HG02642 (cell line): Measurements from ENCODE around the gene PRDX5.

Experiments used
- ATAC-seq: cut with Tn5 transposase; IDR thresholded peaks from one replicate; pipeline ENCODE4 v1.9.1; 2021; ENCODE audit warnings: mild to moderate bottlenecking; ENCODE audit not compliant: unreplicated experiment, poor library complexity

PRDX5 gene

GRCh38 chr11:64317961-64318765 is at the start of gene PRDX5:
TSS of gene PRDX5 (plus strand) at chr11:64318121. CDS start at chr11:64318216, 95 bp downstream.
- ATAC-seq: peak; percentile 84

GRCh38 chr11:64268893-64269539 is 48.9 kb upstream of the PRDX5 start:
- ATAC-seq: peak; percentile 10

GRCh38 chr11:64269540-64270220 is 48.2 kb upstream of the PRDX5 start:
- ATAC-seq: peak; percentile 74

- no peak for ATAC-seq
Measured at GRCh38 chr11:64275031-64275800, 42.7 kb upstream of the PRDX5 start.

- ATAC-seq: no peak
Measured at GRCh38 chr11:64275841-64276240, 42.1 kb upstream of the PRDX5 start.

- ATAC-seq: no peak
Measured at GRCh38 chr11:64276653-64277431, 41.1 kb upstream of the PRDX5 start.

- no peak for ATAC-seq
Measured at GRCh38 chr11:64278576-64279190, 39.2 kb upstream of the PRDX5 start.

- no peak for ATAC-seq
Measured at GRCh38 chr11:64281957-64282770, 35.8 kb upstream of the PRDX5 start.

GRCh38 chr11:64283092-64283491 is 34.8 kb upstream of the PRDX5 start:
- no peak for ATAC-seq

- peak; percentile 69 for ATAC-seq
Measured at GRCh38 chr11:64284048-64284961, 33.6 kb upstream of the PRDX5 start, which contains the start of gene BAD. TSS of gene BAD (minus strand) at chr11:64284665. CDS start at chr11:64284368, 297 bp downstream.

- ATAC-seq: peak; percentile 64
Measured at GRCh38 chr11:64284962-64285884, 32.7 kb upstream of the PRDX5 start, which contains the start of gene GPR137. TSS of gene GPR137 (plus strand) at chr11:64285848. CDS start at chr11:64286525, 677 bp downstream.

GRCh38 chr11:64285885-64286800 is 31.8 kb upstream of the PRDX5 start:
- ATAC-seq: peak; percentile 1

GRCh38 chr11:64286801-64287159 is 31.1 kb upstream of the PRDX5 start:
- no peak for ATAC-seq

GRCh38 chr11:64287676-64288352 is 30.1 kb upstream of the PRDX5 start:
- no peak for ATAC-seq

- no peak for ATAC-seq
Measured at GRCh38 chr11:64288353-64288750, 29.6 kb upstream of the PRDX5 start.
